GM06990 (cell line): Measurements from ENCODE around the gene CCL3.

ENCODE experiments used
- DNase-seq: peaks from one replicate; pipeline ENCODE4 v3.0.0-alpha.2; 2011; ENCODE audit not compliant: insufficient read length; ENCODE audit errors: extremely low read depth
- H3K27me3 ChIP-seq: replicated peaks from 2 replicates; pipeline ENCODE4 v1.6.0; 2011; ENCODE audit warnings: low read length; ENCODE audit not compliant: control insufficient read depth, insufficient read depth
- H3K36me3 ChIP-seq: 2 replicates; pipeline ENCODE4 v1.5.1; 2011; ENCODE audit warnings: low read length; ENCODE audit not compliant: control insufficient read depth, insufficient read depth
- H3K4me3 ChIP-seq: replicated peaks from 2 replicates; pipeline ENCODE4 v1.5.1; 2011; ENCODE audit warnings: low read depth, mild to moderate bottlenecking, control low read depth, low read length
- CTCF ChIP-seq: IDR thresholded peaks from 2 replicates; pipeline ENCODE4 v1.5.1; 2011; ENCODE audit warnings: low read length, control low read depth, mild to moderate bottlenecking, inconsistent platforms; ENCODE audit not compliant: insufficient read depth, poor library complexity, severe bottlenecking

Gene CCL3

GRCh38 chr17:36068524-36068923 lies 21.4 kb downstream of the CCL3 start:
- no peak for TF ChIP-seq CTCF
- no peaks in the 10 kb centered on the region for H3K27me3 ChIP-seq
- no peak overlapping the region for H3K4me3 ChIP-seq
- no peaks in the 10 kb centered on the region; the same call in 1 of the 2 replicates for H3K36me3 ChIP-seq
- no peak for DNase-seq

- TF ChIP-seq CTCF, result no peak
- DNase-seq, result no peak
- Histone ChIP-seq H3K4me3 (no peak overlapping the region), H3K27me3 (no peaks in the 10 kb centered on the region), H3K36me3 (no peaks in the 10 kb centered on the region; the same call in 1 of the 2 replicates)
Observed at GRCh38 chr17:36066365-36066985, 23.5 kb downstream of the CCL3 start.

GRCh38 chr17:36063786-36064541 lies 26.0 kb downstream of the CCL3 start, which contains the start of gene CCL18:
Gene CCL18 (plus strand): TSS chr17:36064272. CDS start chr17:36064343, 71 bp downstream.
- H3K4me3 ChIP-seq, result no peak within 1 kb of the TSS
- no peak for DNase-seq
- H3K27me3 ChIP-seq, result no peaks in the 10 kb centered on the region
- no peak for TF ChIP-seq CTCF
- no peaks in the 10 kb centered on the region for H3K36me3 ChIP-seq

GRCh38 chr17:36060816-36061215 lies 29.1 kb downstream of the CCL3 start:
- Histone ChIP-seq H3K36me3 (no peaks in the 10 kb centered on the region), H3K27me3 (no peaks in the 10 kb centered on the region), H3K4me3 (no peak overlapping the region)
- no peak for TF ChIP-seq CTCF
- DNase-seq, result no peak

GRCh38 chr17:36059406-36059805 lies 30.5 kb downstream of the CCL3 start:
- Histone ChIP-seq H3K36me3 (no peaks in the 10 kb centered on the region), H3K4me3 (no peak overlapping the region), H3K27me3 (no peaks in the 10 kb centered on the region)
- TF ChIP-seq CTCF, result no peak
- DNase-seq, result no peak
